ENCODE data around the gene KHNYN. TPM values are rescaled to one million over a fixed set of nuclear protein-coding genes. Genes with fewer than 3 reads are reported as not detected.

Gene KHNYN
- total RNA-seq, 2 experiments from 2014 or later, result 50.8 to 57.5 TPM

GRCh38 chr14:24414077-24414476 is 15.7 kb upstream of the KHNYN start:
- ChIA-PET CTCF (ENCODE audit: unreplicated experiment) (no interaction called here), POLR2A (interaction anchor here (0.9 to 2.1 kb wide), 3 partner anchors 11 to 52 kb away, joined by 4 to 12 read pairs (median 4); no protein-coding TSS in a partner anchor)
- H4K20me1 ChIP-seq (ENCODE audit: insufficient read depth, low read length), result no peaks in the 10 kb centered on the region
- H3K4me3 ChIP-seq (ENCODE audit: low read depth, low read length, poor library complexity, severe bottlenecking), result no peak overlapping the region
- TF ChIP-seq, protein P1, sequence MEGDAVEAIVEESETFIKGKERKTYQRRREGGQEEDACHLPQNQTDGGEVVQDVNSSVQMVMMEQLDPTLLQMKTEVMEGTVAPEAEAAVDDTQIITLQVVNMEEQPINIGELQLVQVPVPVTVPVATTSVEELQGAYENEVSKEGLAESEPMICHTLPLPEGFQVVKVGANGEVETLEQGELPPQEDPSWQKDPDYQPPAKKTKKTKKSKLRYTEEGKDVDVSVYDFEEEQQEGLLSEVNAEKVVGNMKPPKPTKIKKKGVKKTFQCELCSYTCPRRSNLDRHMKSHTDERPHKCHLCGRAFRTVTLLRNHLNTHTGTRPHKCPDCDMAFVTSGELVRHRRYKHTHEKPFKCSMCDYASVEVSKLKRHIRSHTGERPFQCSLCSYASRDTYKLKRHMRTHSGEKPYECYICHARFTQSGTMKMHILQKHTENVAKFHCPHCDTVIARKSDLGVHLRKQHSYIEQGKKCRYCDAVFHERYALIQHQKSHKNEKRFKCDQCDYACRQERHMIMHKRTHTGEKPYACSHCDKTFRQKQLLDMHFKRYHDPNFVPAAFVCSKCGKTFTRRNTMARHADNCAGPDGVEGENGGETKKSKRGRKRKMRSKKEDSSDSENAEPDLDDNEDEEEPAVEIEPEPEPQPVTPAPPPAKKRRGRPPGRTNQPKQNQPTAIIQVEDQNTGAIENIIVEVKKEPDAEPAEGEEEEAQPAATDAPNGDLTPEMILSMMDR (conservative IDR thresholded peaks at IDR 0.05; ENCODE audit: low read length), result no peak
- no peak for TF ChIP-seq EZH2phosphoT487 (IDR thresholded peaks at IDR 0.05; ENCODE audit: borderline replicate concordance, low read depth, low read length)
- H3K9me2 ChIP-seq (ENCODE audit: insufficient read depth, low read length), result no peaks in the 10 kb centered on the region
- H3K9me3 ChIP-seq (ENCODE audit: low read length), result no peaks in the 10 kb centered on the region
- DNase-seq (ENCODE audit: low spot score), result no peak
- H3K4me2 ChIP-seq (ENCODE audit: low read length), result no peak overlapping the region
- BruUV-seq (replicated peaks), result no TSS peak
- no peak overlapping the region for H2AFZ ChIP-seq (ENCODE audit: low read length)
- no peaks in the 10 kb centered on the region for H3K4me1 ChIP-seq (ENCODE audit: insufficient read depth, low read length, poor library complexity, severe bottlenecking)
- intact Hi-C loops (cut with micrococcal nuclease; ENCODE audit: unreplicated experiment), result no loop called here
- no peaks in the 10 kb centered on the region for H3K79me2 ChIP-seq (ENCODE audit: insufficient read depth, low read depth, low read length)
- no peak overlapping the region for H3K27ac ChIP-seq (ENCODE audit: low read depth, low read length, poor library complexity, severe bottlenecking)
- H3K36me3 ChIP-seq (ENCODE audit: insufficient read depth, low read length), result no peaks in the 10 kb centered on the region

- no peaks in the 10 kb centered on the region for H3K36me3 ChIP-seq (ENCODE audit: insufficient read depth, low read length)
- no peaks in the 10 kb centered on the region for H3K4me1 ChIP-seq (ENCODE audit: insufficient read depth, low read length, poor library complexity, severe bottlenecking)
- POLR2A ChIA-PET, result interaction anchor here (0.9 to 2.1 kb wide), 3 partner anchors 10 to 52 kb away, joined by 4 to 12 read pairs (median 4); no protein-coding TSS in a partner anchor
- H3K9me2 ChIP-seq (ENCODE audit: insufficient read depth, low read length), result no peaks in the 10 kb centered on the region
- H3K79me2 ChIP-seq (ENCODE audit: insufficient read depth, low read depth, low read length), result no peaks in the 10 kb centered on the region
- H3K27ac ChIP-seq (ENCODE audit: low read depth, low read length, poor library complexity, severe bottlenecking), result no peak overlapping the region
- no peak for DNase-seq (ENCODE audit: low spot score)
- CTCF ChIA-PET (ENCODE audit: unreplicated experiment), result no interaction called here
- H2AFZ ChIP-seq (ENCODE audit: low read length), result no peak overlapping the region
- TF ChIP-seq, protein P1 (conservative IDR thresholded peaks at IDR 0.05; ENCODE audit: low read length), result no peak
- TF ChIP-seq EZH2phosphoT487 (IDR thresholded peaks at IDR 0.05; ENCODE audit: borderline replicate concordance, low read depth, low read length), result no peak
- no peaks in the 10 kb centered on the region for H4K20me1 ChIP-seq (ENCODE audit: insufficient read depth, low read length)
- no peaks in the 10 kb centered on the region for H3K9me3 ChIP-seq (ENCODE audit: low read length)
- H3K4me3 ChIP-seq (ENCODE audit: low read depth, low read length, poor library complexity, severe bottlenecking), result no peak overlapping the region
- intact Hi-C loops (cut with micrococcal nuclease; ENCODE audit: unreplicated experiment), result no loop called here
- no TSS peak for BruUV-seq (replicated peaks)
- no peak overlapping the region for H3K4me2 ChIP-seq (ENCODE audit: low read length)
Observed at GRCh38 chr14:24414732-24415420, 14.9 kb upstream of the KHNYN start.
